CD4-positive, alpha-beta T cell treated with Interleukin-6 at 100 ng/mL for 8 hours (primary cell): ENCODE results near the gene ABCA9.
"Not testable (repeated sequence)": the region's sequence is repeated elsewhere in the genome, so short reads cannot be mapped to it uniquely, and the experiment has no call there.

ENCODE experiments used
- DNase-seq: peaks from one replicate; pipeline ENCODE4 v3.0.0-alpha.2; 2020; ENCODE audit warnings: mixed read lengths, low spot score

Gene ABCA9

GRCh38 chr17:69042308-69042707 is 18.4 kb downstream of the ABCA9 start:
- DNase-seq, result no peak

GRCh38 chr17:69031839-69032238 is 28.9 kb downstream of the ABCA9 start:
- DNase-seq, result no peak

GRCh38 chr17:69030169-69030568 is 30.6 kb downstream of the ABCA9 start:
- DNase-seq, result no peak

- no peak for DNase-seq
These were observed 42.0 kb downstream of the ABCA9 start for GRCh38 chr17:69018687-69019086.

GRCh38 chr17:69018022-69018615 is 42.6 kb downstream of the ABCA9 start:
- DNase-seq, result no peak

- no peak for DNase-seq
These were observed 45.1 kb downstream of the ABCA9 start for GRCh38 chr17:69015631-69016030.

GRCh38 chr17:69012895-69013805 is 47.6 kb downstream of the ABCA9 start:
- no peak for DNase-seq

GRCh38 chr17:69009930-69010329 is 50.8 kb downstream of the ABCA9 start:
- DNase-seq, result no peak

- DNase-seq, result not testable (repeated sequence)
These were observed 56.0 kb downstream of the ABCA9 start for GRCh38 chr17:69004759-69005158.

GRCh38 chr17:68999743-69000142 is 61.0 kb downstream of the ABCA9 start:
- not testable (repeated sequence) for DNase-seq

GRCh38 chr17:68993112-68993511 is 67.6 kb downstream of the ABCA9 start:
- no peak for DNase-seq

- DNase-seq, result no peak
These were observed 72.8 kb downstream of the ABCA9 start for GRCh38 chr17:68987966-68988365.

- DNase-seq, result no peak
These were observed 79.4 kb downstream of the ABCA9 start for GRCh38 chr17:68981288-68981687.

- no peak for DNase-seq
These were observed 87.5 kb downstream of the ABCA9 start for GRCh38 chr17:68973098-68973846.

GRCh38 chr17:68972119-68972704 is 88.5 kb downstream of the ABCA9 start:
- no peak for DNase-seq

GRCh38 chr17:68969101-68969500 is 91.6 kb downstream of the ABCA9 start:
- DNase-seq, result no peak

GRCh38 chr17:68963958-68964357 is 96.8 kb downstream of the ABCA9 start:
- no peak for DNase-seq

GRCh38 chr17:68961214-68961882 is 99.4 kb downstream of the ABCA9 start:
- no peak for DNase-seq

- DNase-seq, result not testable (repeated sequence)
These were observed 101.6 kb downstream of the ABCA9 start for GRCh38 chr17:68959117-68959516.

GRCh38 chr17:68957944-68958343 is 102.8 kb downstream of the ABCA9 start:
- DNase-seq, result no peak

GRCh38 chr17:68955181-68955841 is 105.4 kb downstream of the ABCA9 start, which contains the start of gene ABCA8:
Gene ABCA8, minus strand, starts transcription at chr17:68955392. Its CDS starts 13,358 bp downstream, at chr17:68942034.
- no peak for DNase-seq
